Measurements from ENCODE around the gene ARHGAP22.

The ARHGAP22 gene

DNA sequence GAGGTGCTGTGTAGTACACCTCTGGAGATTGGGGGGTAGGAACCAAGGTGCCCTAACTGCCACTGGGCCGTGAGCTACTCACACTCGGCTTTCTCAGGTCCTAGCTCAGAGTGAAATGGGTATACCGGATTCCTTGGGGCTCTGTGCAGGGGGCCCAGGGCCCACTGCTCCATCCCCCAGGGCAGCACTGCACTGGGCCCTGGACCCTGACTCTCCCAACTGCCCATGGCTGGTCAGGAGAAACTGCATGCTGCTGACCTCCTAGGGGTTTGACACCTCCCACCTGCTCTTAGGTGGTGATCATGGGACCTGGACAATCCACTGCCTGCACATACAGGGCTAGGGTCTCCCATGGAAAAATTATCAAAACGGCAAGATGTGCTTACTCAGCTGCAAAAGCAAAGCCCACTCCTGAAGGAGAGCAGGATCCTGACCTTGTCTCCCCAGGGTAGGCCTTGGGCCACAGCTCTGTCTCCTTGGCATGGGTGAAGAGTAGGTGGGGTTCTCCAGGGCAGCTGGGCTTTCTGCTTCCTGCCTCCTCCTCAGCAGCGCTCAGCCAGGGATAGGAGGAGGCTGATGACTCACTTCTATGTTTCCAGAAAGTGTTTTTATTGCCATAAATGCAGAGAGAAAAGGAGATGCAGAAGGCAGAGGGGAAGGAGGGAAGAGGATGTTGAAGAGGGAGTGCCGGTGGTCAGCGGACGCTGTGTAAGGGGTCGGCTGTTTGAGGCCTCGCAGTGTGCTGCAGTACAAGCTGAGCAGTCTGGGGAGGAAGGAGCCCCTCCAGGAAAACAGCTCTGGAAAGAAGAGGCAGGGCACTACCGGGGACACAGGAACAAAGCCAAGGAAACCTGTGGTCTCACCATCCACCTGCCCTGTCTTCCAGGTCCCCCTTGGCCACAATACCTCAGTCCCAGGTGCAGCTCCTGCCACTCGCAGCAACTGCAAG is 107.8 kb downstream of the ARHGAP22 start:
- no peak for DNase-seq (ENCODE audit: low spot score)

DNA sequence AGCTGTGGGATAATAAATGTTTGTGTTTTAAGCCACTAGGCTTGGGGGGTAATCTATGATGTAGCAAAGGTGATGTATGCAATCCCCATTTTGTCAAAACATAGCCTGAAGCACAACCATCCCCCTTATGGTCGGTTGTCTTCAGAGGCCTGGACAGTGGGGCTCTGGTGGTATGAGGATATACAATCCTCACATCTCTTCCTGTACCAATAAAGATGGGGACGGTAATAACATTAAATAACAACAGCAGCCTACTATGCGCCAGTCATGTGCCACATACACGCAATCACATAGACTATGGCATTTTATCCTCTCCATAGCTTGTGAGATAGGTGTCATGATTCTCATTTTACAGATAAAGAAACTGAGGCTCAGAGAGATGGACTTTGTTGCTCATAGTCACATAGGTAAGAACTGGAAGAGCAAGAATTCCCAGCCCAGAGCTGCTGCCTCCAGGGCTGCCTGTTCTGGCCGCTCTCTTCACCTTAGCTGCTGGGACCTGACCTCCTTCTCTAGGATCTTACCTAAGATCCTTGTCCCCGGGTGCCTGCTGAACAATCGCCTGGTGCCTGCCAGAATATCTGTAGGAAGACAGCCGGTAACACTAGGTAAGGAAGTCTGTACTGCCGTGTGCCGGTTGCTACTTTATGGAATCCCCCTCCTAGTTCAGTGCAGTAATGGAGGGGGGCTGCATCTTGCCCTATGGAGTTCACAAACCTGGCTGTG is 108.6 kb downstream of the ARHGAP22 start:
- DNase-seq (ENCODE audit: low spot score): no peak

DNA sequence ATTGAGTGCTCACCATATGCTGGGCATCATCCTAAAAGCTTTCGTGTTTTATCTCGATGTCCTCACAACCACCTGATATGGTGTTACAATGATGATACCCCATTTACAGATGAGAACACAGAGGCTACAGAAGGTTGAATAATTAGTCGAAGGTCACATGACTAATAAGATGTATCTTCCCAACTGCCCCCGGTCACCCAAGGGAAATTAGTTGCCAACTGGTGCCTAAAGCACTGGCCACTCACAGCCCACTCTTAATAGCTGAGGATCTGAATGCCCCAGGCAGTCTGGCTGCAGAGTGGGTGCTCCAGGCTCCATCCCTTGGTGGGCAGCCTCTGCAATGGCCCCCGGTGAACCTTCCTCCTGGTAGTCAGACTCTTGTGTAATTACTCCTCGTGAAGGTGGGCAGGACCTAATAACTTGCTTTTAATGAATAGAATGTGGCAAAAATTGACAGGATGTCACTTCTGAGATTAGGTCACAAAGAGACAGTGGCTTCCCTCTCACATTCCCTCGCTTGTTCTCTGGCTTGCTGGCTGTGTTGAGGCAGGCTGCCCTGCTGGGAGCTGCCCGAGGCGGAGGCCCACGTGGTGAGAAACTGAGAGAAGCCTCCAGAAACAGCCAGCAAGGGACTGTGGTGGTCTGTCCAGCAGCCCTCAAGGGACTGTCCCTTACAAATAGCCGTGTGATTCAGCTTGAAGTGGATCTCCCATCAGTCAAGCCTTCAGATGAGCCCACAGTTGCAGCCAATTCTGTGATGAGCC is 109.4 kb downstream of the ARHGAP22 start:
- DNase-seq (ENCODE audit: low spot score): no peak

DNA sequence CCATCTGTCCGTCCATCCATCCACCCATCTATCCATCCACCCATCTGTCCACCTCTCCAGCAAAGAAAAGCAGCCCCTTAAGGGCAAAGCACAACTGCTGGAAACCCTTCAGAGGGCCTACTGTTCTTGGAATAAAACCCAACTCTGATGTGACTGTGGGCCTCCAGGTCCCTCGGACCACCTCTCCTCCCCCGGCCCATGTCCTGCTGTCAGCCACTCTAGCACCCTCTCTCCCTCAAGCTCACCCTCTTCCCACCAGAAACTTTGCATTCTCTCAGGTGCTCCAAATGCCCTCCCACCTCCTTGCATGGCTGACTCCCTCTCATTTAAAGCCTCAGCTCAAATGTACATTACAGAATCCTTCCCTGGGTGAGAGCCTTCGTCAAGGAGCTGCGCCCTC is 110.3 kb downstream of the ARHGAP22 start:
- no peak for DNase-seq (ENCODE audit: low spot score)

DNA sequence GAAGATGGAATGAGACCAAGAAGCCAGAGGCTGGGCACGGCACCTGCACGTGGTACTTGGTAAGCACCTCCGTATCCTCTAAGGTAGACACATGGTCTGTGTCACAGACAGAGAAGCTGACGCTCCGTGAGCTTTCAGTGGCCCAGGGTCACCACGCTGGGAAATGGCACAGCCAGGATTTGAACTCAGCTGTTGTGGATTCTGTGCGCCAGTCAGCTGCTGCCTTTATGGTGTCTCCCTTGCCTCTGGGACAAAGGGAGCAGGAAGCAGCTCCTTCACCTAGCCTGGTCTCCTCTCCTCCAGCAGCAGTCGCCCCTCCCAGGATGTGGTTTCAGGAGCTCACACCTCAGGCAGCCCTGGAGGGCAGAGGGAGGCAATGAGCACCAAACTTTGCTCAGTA is 110.8 kb downstream of the ARHGAP22 start:
- no peak for DNase-seq (ENCODE audit: low spot score)

DNA sequence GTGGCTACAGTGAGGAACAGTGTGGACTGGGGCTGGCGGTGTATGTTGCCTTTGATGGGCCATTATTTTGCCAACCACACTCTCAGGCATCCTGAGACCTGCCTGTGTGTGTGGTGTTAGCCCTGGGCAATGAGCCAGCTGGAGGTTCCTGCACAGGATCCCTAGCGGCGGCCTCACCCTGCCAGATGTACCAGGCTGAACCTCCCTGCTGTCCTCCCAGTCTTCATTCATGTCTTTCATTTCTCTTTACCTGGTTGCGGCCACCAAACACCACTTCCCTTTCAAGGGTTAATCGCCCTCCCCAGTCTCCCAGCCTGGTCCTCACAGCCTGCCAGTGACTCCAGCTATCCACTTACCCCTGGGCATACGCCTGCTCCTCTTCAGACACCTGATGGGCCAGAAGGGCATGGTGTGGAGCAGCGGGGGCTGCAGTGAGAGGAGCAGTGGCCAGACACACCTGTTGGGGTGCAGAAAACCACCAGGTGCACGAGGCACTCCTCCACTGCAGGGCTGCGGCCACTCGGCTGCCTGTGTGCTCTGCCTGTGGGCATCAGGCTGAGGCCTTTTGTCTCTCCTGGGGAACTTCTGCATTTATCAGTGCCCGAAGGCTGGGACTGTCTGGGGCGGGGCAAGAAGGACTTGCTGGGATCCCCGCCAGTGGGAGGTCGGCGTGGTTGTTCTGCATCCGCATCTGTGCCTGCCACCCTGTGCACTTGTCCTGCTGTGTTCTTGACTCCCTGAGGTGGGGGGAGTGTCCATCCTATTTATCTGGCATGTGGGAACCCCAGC is 111.6 kb downstream of the ARHGAP22 start:
- DNase-seq (ENCODE audit: low spot score): peak; percentile 44

DNA sequence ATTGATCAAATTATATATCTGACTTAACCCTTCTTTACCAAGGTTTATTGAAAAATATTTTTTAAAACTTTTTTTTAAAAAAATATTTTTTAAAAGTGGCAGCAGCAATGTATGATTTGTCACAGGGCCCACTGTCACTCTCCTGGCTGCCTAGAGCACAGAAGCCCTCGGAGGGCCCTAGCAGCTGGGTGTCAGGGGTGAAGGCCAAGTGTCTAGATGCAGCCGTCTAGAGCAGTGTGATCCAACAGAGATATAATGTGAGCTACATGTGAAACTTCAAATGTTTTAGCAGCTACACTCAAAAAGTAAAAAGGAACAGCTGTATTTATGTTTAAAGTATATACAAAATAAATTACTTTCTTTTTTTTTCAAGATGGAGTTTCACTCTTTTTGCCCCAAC is 112.7 kb downstream of the ARHGAP22 start:
- no peak for DNase-seq (ENCODE audit: low spot score)

DNA sequence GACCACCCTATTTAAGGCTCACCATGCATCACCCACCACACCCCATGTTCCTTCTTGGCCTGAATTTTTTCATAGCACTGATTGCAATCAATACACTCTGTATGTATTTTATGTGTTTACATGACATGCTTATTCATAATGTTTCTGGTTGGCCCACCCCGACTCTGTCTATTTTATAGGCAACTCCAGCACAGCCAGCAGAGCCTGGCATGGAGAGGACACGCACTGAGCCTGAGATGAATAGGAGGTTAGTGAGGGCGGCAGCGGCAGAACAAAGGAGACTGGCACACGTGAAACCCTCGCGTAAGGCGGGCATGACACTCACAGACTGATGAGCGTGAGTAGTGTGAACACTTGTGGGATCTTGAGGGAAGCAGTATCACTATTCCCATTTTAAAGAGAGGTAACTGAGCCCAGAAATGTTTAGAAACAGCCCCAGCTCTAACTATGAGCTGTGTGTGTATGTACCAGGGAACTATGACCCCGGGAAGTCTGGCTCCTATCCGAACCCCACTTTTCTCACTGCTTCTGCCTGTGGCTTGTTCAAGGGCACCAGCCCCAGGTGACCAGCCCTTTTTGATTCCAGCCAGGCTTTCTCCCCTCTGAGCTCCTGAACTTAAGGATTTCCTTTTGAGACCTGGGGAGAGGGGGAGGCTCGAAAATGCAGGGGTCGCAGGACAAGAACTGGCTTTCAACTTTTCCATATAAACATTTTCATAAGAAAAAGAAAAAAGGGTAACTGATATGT is 113.3 kb downstream of the ARHGAP22 start:
- DNase-seq (ENCODE audit: low spot score): peak; percentile 79

DNA sequence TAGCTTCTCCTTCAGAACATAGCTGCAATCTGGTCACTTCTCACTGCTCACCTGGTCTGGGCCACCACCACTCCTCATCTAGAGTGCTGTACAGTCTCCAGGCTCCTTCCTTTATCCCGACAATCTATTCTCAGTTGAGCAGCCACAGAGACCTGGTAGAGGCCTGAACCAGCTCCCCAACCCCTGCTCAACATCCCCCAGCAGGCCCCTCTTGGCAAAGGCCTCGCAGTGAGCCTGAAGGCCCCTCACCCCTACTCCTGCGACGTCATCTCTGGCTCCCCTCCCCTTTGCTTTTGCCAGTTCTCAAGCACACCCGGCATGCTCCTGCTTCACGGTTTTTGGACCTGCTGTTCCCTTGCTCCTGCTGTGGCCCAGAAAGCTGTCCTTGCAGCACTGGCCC is 113.9 kb downstream of the ARHGAP22 start:
- no peak for DNase-seq (ENCODE audit: low spot score)

DNA sequence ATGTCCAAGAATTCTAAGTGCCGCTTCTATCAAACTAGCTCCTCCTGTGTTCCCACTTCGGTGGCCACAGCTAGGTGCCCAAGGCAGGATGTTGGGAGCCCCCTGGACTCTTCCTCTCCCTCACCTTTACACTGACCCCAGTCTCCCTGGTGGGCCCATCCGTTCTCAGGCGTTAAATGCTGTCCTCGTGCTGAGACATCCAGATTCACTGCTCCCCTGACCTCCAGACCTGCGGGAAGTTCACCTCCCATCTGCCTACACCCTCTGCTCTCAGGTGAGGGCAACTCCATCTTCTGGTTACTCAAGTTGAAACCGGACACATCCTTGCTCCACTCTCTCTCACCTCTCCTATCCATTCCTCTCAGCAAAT is 114.3 kb downstream of the ARHGAP22 start:
- DNase-seq (ENCODE audit: low spot score): no peak

DNA sequence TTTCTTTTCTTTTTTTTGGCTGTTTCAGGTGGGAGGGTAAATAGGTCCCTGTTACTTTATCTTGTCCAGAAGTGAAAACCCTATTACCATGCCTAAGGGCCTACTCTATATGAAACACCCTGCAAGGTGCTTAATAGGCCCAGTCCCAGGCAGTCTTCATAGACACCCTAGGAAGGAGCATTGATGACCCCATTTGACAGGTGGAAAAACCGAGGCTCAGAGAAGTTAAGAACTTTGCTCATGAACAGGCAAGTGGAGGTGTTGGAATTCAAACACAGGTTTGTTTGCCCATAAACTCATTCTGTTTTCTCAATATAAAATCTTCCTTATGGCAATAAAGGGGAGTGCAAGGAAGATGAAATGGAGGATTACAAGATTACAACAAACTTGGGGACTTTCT is 115.8 kb downstream of the ARHGAP22 start:
- DNase-seq (ENCODE audit: low spot score): no peak

DNA sequence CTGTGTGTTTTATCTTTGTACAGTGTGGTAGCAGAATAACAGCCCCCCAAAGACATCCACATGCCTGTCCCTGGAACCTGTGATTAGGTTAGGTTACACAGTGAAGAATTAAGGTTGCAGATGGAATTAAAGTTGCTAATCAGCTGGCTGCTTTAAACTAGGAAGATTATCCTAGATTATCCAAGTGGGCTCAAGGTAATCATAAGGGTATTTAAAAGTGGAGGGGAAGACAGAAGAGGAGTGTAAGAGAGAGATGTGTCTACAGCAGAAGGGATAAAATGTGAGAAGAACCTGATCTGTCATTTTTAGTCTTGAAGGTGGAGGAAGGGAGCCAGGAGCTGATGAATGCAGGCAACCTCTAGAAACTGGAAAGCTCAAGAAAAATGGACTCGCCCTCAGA is 117.6 kb downstream of the ARHGAP22 start:
- DNase-seq (ENCODE audit: low spot score): no peak

DNA sequence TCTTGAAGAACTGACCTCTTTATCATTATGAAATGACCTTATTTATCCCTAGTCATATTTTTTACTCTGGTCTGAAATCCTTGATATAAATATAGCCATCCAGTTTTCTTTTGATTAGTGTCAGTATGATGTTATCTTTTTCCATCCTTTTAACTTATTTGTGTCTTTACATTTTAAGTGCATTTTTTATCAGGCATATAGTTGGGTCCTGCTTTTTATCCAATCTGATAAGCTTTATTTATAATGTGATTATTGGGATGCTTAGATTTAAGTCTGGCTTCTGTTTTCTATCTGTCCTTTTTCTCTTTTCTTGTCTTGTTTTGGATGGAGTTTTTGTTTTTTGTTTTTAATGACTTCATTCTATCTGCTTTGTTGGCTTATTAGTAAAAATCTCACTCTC is 119.2 kb downstream of the ARHGAP22 start:
- no peak for DNase-seq (ENCODE audit: low spot score)

DNA sequence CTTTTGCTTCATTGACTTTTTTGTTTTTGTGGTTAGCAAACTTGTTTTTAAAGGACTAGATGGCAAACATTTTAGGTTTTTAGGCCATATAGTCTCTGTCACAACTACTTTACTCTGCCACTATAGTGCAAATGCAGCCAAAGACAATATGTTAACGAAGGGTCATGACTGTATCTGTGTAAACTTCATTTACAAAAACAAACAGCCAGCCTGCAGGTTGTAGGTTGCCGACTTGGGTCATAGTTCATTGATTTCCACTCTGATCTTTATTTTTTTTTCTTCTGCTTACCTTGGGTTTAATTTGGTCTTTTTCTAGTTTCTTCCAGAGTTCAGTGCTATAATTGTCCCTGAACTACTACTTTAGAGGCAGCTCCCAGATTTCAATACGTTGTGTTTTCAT is 120.0 kb downstream of the ARHGAP22 start:
- DNase-seq (ENCODE audit: low spot score): no peak

DNA sequence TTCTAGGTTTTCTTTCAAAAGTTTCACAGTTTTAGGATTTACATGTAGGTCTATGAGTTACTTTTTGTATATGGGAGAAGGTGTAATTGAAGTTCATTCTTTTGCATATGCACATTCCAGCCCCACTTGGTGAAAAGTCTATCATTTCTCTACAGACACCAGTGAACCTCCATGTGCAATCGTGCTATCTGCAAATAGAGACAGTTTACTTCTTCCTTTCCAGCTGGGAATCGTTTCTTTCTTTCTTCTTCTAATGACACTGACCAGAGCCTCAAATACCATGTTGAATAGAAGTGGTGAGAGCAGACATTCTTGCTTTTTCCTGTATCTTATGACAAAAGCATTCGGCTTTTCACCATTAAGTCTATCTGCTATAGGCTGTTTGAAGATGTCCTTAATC is 122.7 kb downstream of the ARHGAP22 start:
- no peak for DNase-seq (ENCODE audit: low spot score)

DNA sequence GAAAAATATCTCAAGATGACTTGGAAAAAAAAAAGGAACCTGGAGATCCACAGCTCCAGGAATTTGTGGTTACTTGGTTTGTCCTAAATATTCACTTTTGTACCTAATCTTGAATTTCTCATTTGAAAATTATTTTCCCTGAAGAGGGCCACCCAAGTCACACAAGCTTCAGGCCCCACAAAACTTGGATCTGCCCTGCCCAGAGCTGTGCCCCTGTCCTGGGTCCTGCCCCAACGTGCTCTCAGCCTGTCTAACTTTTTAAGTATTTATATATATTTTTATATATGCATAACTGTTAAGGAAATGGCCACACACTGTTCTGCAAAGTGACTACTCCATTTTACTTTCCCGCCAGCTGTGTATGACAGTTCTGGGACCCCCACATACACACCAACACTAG is 123.5 kb downstream of the ARHGAP22 start:
- no peak for DNase-seq (ENCODE audit: low spot score)

DNA sequence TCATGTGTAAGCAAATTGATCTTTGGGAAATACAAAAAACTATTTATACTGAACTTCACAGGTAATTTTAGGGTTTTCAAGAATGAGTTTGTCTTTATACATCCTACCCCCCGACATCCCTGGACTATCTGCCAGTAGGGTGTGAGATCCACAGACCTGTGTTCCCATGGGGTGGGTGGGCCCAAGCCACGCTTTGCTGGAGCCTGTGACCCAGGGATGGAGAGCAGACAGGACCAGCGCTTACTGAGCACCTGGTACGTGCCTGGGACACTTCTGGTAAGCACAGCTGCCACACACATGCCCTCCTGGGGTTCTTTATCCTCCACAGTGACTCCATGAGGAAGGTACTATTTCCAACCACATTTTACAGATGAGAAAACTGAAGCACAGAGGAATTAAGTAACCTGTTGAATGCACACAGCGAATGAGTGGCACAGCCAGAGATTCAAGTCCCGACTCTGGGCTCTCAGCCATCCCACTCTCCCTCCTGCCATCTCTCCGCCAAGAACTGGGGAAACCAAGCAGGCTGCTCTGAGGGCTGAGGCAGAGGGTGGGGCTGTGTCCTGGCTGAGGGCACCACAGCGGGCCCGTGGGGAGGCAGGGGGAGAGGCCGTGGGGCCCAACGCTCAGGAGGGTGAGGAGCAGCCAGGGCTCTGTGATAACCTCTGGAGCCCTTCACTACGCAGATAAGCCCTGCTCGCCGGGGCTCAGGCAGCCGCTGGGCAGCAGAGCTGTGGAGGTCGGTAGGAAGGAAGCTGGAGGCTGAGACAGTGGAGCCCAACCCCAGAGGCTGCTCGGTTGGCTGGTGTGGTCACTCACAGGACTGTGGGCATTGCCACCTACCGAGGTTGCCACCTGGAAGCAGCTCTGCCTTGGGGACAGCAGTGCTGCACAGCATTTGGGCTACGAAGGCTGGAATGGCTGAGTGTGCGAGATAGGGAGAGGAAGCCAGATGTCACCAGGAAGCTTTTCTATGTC is 124.2 kb downstream of the ARHGAP22 start:
- DNase-seq (ENCODE audit: low spot score): no peak

DNA sequence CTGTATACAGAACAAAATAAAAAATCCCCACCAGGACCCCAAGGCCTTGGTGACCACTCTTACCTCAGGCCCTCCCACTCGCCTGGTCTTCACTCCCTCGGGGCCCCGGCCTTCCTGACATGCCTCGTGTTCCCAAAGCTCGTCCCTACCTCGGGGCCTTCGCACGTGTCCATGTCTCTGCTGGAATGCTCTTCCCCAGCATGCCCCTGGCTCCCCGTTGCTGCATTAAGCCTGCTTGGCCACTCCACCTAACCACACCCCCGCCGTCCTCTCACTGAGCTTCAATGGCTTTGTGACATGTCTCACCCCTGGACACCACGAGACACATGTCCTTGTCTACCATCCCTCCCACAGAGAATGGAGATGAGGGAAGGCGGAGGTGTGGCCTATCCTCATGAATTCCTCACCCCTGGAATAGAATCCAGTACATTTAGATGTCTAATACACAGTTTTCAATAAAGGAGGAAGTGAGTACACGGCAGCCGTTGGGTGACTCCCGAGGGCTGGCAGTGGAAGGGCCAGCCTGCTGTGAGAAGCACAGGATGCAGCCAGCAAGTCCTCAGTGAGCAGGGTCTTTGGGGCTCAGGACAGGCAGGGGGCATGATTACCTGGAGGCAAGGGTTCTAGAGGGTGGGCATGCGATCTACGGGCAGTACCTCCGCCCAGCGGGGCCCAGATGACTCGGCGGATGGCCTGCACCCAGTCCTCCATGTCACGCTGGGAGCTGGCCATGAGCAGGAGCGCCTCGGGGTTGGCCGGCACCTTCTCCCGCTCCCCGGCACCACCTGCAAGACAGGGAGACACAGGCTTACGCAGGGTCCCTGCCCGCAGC is 125.7 kb downstream of the ARHGAP22 start:
- DNase-seq (ENCODE audit: low spot score): no peak

DNA sequence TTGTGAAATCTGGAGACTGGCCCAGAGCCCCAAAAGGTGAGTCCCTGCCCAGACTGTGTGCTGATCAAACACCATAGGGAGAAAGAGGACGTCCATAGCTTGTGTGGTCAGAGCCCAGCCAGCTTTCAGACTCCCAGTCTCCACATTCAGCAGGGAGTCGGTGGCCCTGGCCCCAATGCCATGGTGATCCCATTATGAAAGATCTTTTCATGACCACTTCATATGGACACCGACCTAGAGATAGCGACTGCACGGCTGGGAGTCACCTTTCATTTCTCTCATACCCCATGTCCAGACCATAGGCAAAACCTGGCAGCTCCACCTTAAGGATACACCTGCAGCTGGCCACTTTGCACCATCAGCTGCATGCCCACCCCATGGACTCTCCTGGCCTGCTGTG is 126.4 kb downstream of the ARHGAP22 start:
- no peak for DNase-seq (ENCODE audit: low spot score)

All from globus pallidus (tissue), 1 donor.